GM23338 (cell line): Measurements from ENCODE around the gene MTCL3.

Experiments
- ATAC-seq: fragments of 200-7000 bp; cut with Tn5 transposase; 3 replicates; pipeline ENCODE4 v1.9.1; 2020
- DNase-seq: peaks from one replicate; pipeline ENCODE4 v3.0.0-alpha.2; 2015; ENCODE audit warnings: low spot score
- H2AFZ ChIP-seq: fragments of 200-600 bp; sonication (generic); 2 replicates; pipeline ENCODE4 v1.8.0; 2016; ENCODE audit warnings: antibody characterized with exemption, mild to moderate bottlenecking, moderate library complexity
- H3F3A ChIP-seq: fragments of 200-600 bp; sonication (generic); replicated peaks from 2 replicates; pipeline ENCODE4 v1.8.0; 2017; ENCODE audit warnings: antibody characterized with exemption, mixed run types, low read depth
- H3K27ac ChIP-seq: fragments of 200-600 bp; sonication (generic); 2 replicates; pipeline ENCODE4 v1.6.1; 2016; ENCODE audit warnings: low read depth
- H3K27me3 ChIP-seq: fragments of 200-600 bp; sonication (generic); 2 replicates; pipeline ENCODE4 v1.8.0; 2016; ENCODE audit warnings: mild to moderate bottlenecking, mixed run types, moderate library complexity; ENCODE audit not compliant: insufficient read depth
- H3K36me3 ChIP-seq: fragments of 200-600 bp; sonication (generic); 2 replicates; pipeline ENCODE4 v1.8.0; 2016; ENCODE audit warnings: mild to moderate bottlenecking; ENCODE audit not compliant: insufficient read depth
- H3K4me1 ChIP-seq: fragments of 200-600 bp; sonication (generic); 2 replicates; pipeline ENCODE4 v1.8.0; 2016; ENCODE audit warnings: mild to moderate bottlenecking, moderate library complexity; ENCODE audit not compliant: insufficient read depth
- H3K4me2 ChIP-seq: fragments of 200-600 bp; sonication (generic); 2 replicates; pipeline ENCODE4 v1.7.1; 2017; ENCODE audit warnings: mixed run types
- H3K4me3 ChIP-seq: fragments of 200-600 bp; sonication (generic); 2 replicates; pipeline ENCODE4 v1.6.1; 2016; ENCODE audit warnings: mixed run types
- H3K79me2 ChIP-seq: fragments of 200-600 bp; sonication (generic); replicated peaks from 2 replicates; pipeline ENCODE4 v1.8.0; 2017; ENCODE audit warnings: mild to moderate bottlenecking; ENCODE audit not compliant: insufficient read depth
- H3K9me2 ChIP-seq: fragments of 200-600 bp; sonication (generic); 2 replicates; pipeline ENCODE4 v1.8.0; 2017; ENCODE audit not compliant: insufficient read depth
- H4K20me1 ChIP-seq: fragments of 200-600 bp; sonication (generic); replicated peaks from 2 replicates; pipeline ENCODE4 v1.8.0; 2017; ENCODE audit warnings: mild to moderate bottlenecking; ENCODE audit not compliant: insufficient read depth
- H3K27ac Mint-ChIP-seq: 2 replicates; pipeline ENCODE4 v1.8.0; 2020; ENCODE audit warnings: inconsistent platforms, mild to moderate bottlenecking, moderate library complexity, mixed read lengths
- H3K27me3 Mint-ChIP-seq: 3 replicates; pipeline ENCODE4 v1.8.0; 2022; ENCODE audit warnings: low read depth, mild to moderate bottlenecking, moderate library complexity, mixed read lengths, inconsistent platforms; ENCODE audit not compliant: insufficient read depth, poor library complexity
- H3K36me3 Mint-ChIP-seq: 3 replicates; pipeline ENCODE4 v1.8.0; 2021; ENCODE audit warnings: low read depth, mild to moderate bottlenecking, inconsistent platforms, moderate library complexity, mixed read lengths
- H3K4me1 Mint-ChIP-seq: 3 replicates; pipeline ENCODE4 v1.8.0; 2020; ENCODE audit warnings: mild to moderate bottlenecking, inconsistent platforms, mixed read lengths
- H3K4me3 Mint-ChIP-seq: 3 replicates; pipeline ENCODE4 v1.8.0; 2021; ENCODE audit warnings: moderate library complexity, mild to moderate bottlenecking, inconsistent platforms, mixed read lengths
- H3K9me3 Mint-ChIP-seq: 3 replicates; pipeline ENCODE4 v1.8.0; 2020; ENCODE audit warnings: moderate library complexity, mild to moderate bottlenecking, inconsistent platforms, mixed read lengths
- CREB1 ChIP-seq: fragments of 250-450 bp; sonication (Bioruptor Pico); IDR thresholded peaks from 2 replicates; pipeline ENCODE4 v1.5.0; 2020; ENCODE audit warnings: low read depth, mild to moderate bottlenecking, moderate library complexity
- CTCF ChIP-seq, 2 experiments: fragments of 200-600 bp in 1 of 2; sonication (generic) in 1 of 2; conservative IDR thresholded peaks; 2 replicates each; pipeline versions ENCODE4 v1.5.1 to v1.6.1; 2016 to 2017; ENCODE audit warnings: antibody characterized with exemption in 2 of 2, low read depth in 2 of 2, mild to moderate bottlenecking in 2 of 2, moderate library complexity in 1 of 2
- EZH2 ChIP-seq: fragments of 200-600 bp; sonication (generic); IDR thresholded peaks from one replicate; pipeline ENCODE4 v1.8.0; 2017; ENCODE audit warnings: antibody characterized with exemption, mild to moderate bottlenecking, low read depth; ENCODE audit not compliant: unreplicated experiment
- NANOG ChIP-seq: IDR thresholded peaks from 2 replicates; pipeline ENCODE4 v1.6.1; 2016; ENCODE audit warnings: antibody characterized with exemption, borderline replicate concordance
- POLR2AphosphoS5 ChIP-seq: IDR thresholded peaks from 2 replicates; pipeline ENCODE4 v1.6.1; 2016; ENCODE audit warnings: antibody characterized with exemption, low read depth
- ZNF114 ChIP-seq: fragments of 250-450 bp; sonication (Bioruptor Pico); IDR thresholded peaks from 2 replicates; pipeline ENCODE4 v1.5.0; 2020; ENCODE audit warnings: mild to moderate bottlenecking, moderate library complexity
- ZNF331 ChIP-seq: fragments of 250-450 bp; sonication (Bioruptor Pico); IDR thresholded peaks from 2 replicates; pipeline ENCODE4 v1.5.0; 2020; ENCODE audit warnings: low read depth, mild to moderate bottlenecking, moderate library complexity
- ZNF462 ChIP-seq: fragments of 250-450 bp; sonication (Bioruptor Pico); IDR thresholded peaks from 2 replicates; pipeline ENCODE4 v1.5.0; 2020; ENCODE audit warnings: mild to moderate bottlenecking, moderate library complexity

Gene MTCL3

GRCh38 chr6:127483399-127484055 is 35.6 kb downstream of the MTCL3 start:
- Mint-ChIP-seq H3K4me1 (peaks cover 74% of the 10 kb centered on the region), H3K27ac (peak overlapping the region; percentile 98), H3K36me3 (peaks cover 22% of the 10 kb centered on the region), H3K9me3 (no peaks in the 10 kb centered on the region), H3K4me3 (peak overlapping the region; percentile 64), H3K27me3 (no peaks in the 10 kb centered on the region)
- H4K20me1 ChIP-seq: no peaks in the 10 kb centered on the region
- H3K4me3 ChIP-seq: peak overlapping the region; percentile 23
- H3K27me3 ChIP-seq: no peaks in the 10 kb centered on the region
- ATAC-seq (peak; percentile 97), DNase-seq (peak; percentile 95)
- TF ChIP-seq POLR2AphosphoS5: peak; percentile 45
- no peak for TF ChIP-seq EZH2
- TF ChIP-seq NANOG: peak; percentile 44; the same call in 1 of the 2 replicates
- peak; percentile 95 for TF ChIP-seq ZNF462 (CRISPR knock-in tag)
- peak; percentile 14; the same call in 1 of the 2 replicates for TF ChIP-seq ZNF114
- no peaks in the 10 kb centered on the region for H3K9me2 ChIP-seq
- peaks cover 59% of the 10 kb centered on the region for H3K4me1 ChIP-seq
- H3K27ac ChIP-seq: peak overlapping the region; percentile 97
- no peak overlapping the region for H2AFZ ChIP-seq
- H3K36me3 ChIP-seq: no peaks in the 10 kb centered on the region
- peak overlapping the region; percentile 56 for H3K4me2 ChIP-seq
- H3F3A ChIP-seq: no peaks in the 10 kb centered on the region
- no peaks in the 10 kb centered on the region for H3K79me2 ChIP-seq

GRCh38 chr6:127482325-127482724 is 36.8 kb downstream of the MTCL3 start:
- Histone ChIP-seq H3K4me2 (peak overlapping the region; percentile 34; the same call in 1 of the 2 replicates), H3K4me3 (no peak overlapping the region), H3K9me2 (no peaks in the 10 kb centered on the region), H4K20me1 (no peaks in the 10 kb centered on the region), H3K27ac (peak overlapping the region; percentile 97), H3K36me3 (no peaks in the 10 kb centered on the region), H3K27me3 (no peaks in the 10 kb centered on the region), H2AFZ (no peak overlapping the region), H3K79me2 (no peaks in the 10 kb centered on the region), H3K4me1 (peaks cover 55% of the 10 kb centered on the region), H3F3A (no peaks in the 10 kb centered on the region)
- peak overlapping the region; percentile 97 for H3K27ac Mint-ChIP-seq
- ATAC-seq (peak; percentile 13; the same call in 2 of the 3 replicates), DNase-seq (peak; percentile 27)
- H3K36me3 Mint-ChIP-seq: peaks cover 34% of the 10 kb centered on the region
- H3K4me1 Mint-ChIP-seq: peaks cover 66% of the 10 kb centered on the region
- no peaks in the 10 kb centered on the region for H3K27me3 Mint-ChIP-seq
- H3K4me3 Mint-ChIP-seq: peak overlapping the region; percentile 17; the same call in 1 of the 3 replicates
- no peaks in the 10 kb centered on the region for H3K9me3 Mint-ChIP-seq
- TF ChIP-seq CREB1 (no peak), ZNF331 (CRISPR knock-in tag) (no peak), NANOG (no peak), POLR2AphosphoS5 (no peak), CTCF (conservative IDR thresholded peaks at IDR 0.05; ENCODE audit: low read depth in 2 of 2) (no peak)
